Hepatocyte (in vitro differentiated cells): ENCODE data around the gene ARL6IP5. TPM values are rescaled to one million over a fixed set of nuclear protein-coding genes. Genes with fewer than 3 reads are reported as not detected.

Source experiments
- DNase-seq: peaks from one replicate; pipeline ENCODE4 v3.0.0-alpha.2; 2016; ENCODE audit warnings: low spot score
- H2AFZ ChIP-seq: fragments of 200-600 bp; sonication (generic); 2 replicates; pipeline ENCODE4 v1.6.0; 2016; ENCODE audit warnings: antibody characterized with exemption, mild to moderate bottlenecking
- H3K27ac ChIP-seq: fragments of 200-600 bp; sonication (generic); 2 replicates; pipeline ENCODE4 v1.5.1; 2016; ENCODE audit warnings: mild to moderate bottlenecking
- H3K27me3 ChIP-seq: fragments of 200-600 bp; sonication (generic); 2 replicates; pipeline ENCODE4 v1.6.1; 2016
- H3K36me3 ChIP-seq: fragments of 200-600 bp; sonication (generic); replicated peaks from 2 replicates; pipeline ENCODE4 v1.5.1; 2016; ENCODE audit warnings: low read depth; ENCODE audit not compliant: insufficient read depth
- H3K4me1 ChIP-seq: fragments of 200-600 bp; sonication (generic); 2 replicates; pipeline ENCODE4 v1.5.1; 2016; ENCODE audit warnings: mild to moderate bottlenecking, moderate library complexity; ENCODE audit not compliant: insufficient read depth
- H3K4me2 ChIP-seq: fragments of 200-600 bp; sonication (generic); 2 replicates; pipeline ENCODE4 v1.6.0; 2016
- H3K4me3 ChIP-seq: fragments of 200-600 bp; sonication (generic); 2 replicates; pipeline ENCODE4 v1.5.1; 2016; ENCODE audit warnings: mild to moderate bottlenecking
- H3K79me2 ChIP-seq: fragments of 200-600 bp; sonication (generic); 2 replicates; pipeline ENCODE4 v1.6.0; 2017; ENCODE audit warnings: mild to moderate bottlenecking
- H3K9me2 ChIP-seq: fragments of 200-600 bp; sonication (generic); replicated peaks from 2 replicates; pipeline ENCODE4 v1.6.0; 2017; ENCODE audit warnings: mild to moderate bottlenecking; ENCODE audit not compliant: insufficient read depth
- H3K9me3 ChIP-seq: fragments of 200-600 bp; sonication (generic); 2 replicates; pipeline ENCODE4 v1.5.1; 2016; ENCODE audit warnings: low read depth, mild to moderate bottlenecking
- H4K20me1 ChIP-seq: fragments of 200-600 bp; sonication (generic); 2 replicates; pipeline ENCODE4 v1.6.0; 2016; ENCODE audit warnings: mild to moderate bottlenecking; ENCODE audit not compliant: insufficient read depth, poor library complexity, severe bottlenecking
- CTCF ChIP-seq: fragments of 200-600 bp; sonication (generic); IDR thresholded peaks from 2 replicates; pipeline ENCODE4 v1.5.1; 2016; ENCODE audit warnings: antibody characterized with exemption, mild to moderate bottlenecking; ENCODE audit not compliant: poor library complexity
- EZH2 ChIP-seq: fragments of 200-600 bp; sonication (generic); IDR thresholded peaks from 2 replicates; pipeline ENCODE4 v1.6.1; 2016; ENCODE audit warnings: antibody characterized with exemption, mild to moderate bottlenecking, borderline replicate concordance
- EZH2phosphoT487 ChIP-seq: fragments of 200-600 bp; sonication (generic); IDR thresholded peaks from one replicate; pipeline ENCODE4 v1.6.1; 2018; ENCODE audit warnings: antibody characterized with exemption, mild to moderate bottlenecking, low read depth, moderate library complexity; ENCODE audit not compliant: unreplicated experiment, severe bottlenecking
- WGBS: methylation state at CpG from one replicate; pipeline ENCODE4 v1.1.6; 2016; ENCODE audit warnings: low lambda C conversion rate; ENCODE audit errors: missing lambda C conversion rate; 5-methylcytosine and 5-hydroxymethylcytosine counted together
- polyA plus RNA-seq: library from polyadenylated mRNA; unstranded; fragments of >200 nt; fragmentation: Nextera tagmentation; extraction: Ambion mirVana; gene quantifications from 2 replicates; pipeline ENCODE4 v1.2.1, GENCODE V29; 2016
- total RNA-seq: library from RNA; depleted of rRNA; stranded (reverse); fragments of >200 nt; gene quantifications from 2 replicates; pipeline ENCODE4 v1.2.3, GENCODE V29; 2014

The ARL6IP5 gene
- total and polyA plus RNA-seq, 2 experiments from 2014 or later: 72.2 to 103 TPM

GRCh38 chr3:69051756-69052471 lies 32.8 kb upstream of the ARL6IP5 start, which contains the start of gene TMF1:
Gene TMF1, minus strand, starts transcription at chr3:69052333. Its CDS starts 247 bp downstream, at chr3:69052086.
- Histone ChIP-seq H3K9me3 (no peaks in the 10 kb centered on the region), H4K20me1 (peaks cover 34% of the 10 kb centered on the region), H3K4me1 (peaks cover 16% of the 10 kb centered on the region), H2AFZ (peak within 1 kb of the TSS; percentile 80), H3K4me2 (peak within 1 kb of the TSS; percentile 86), H3K9me2 (no peaks in the 10 kb centered on the region), H3K79me2 (peaks cover 46% of the 10 kb centered on the region), H3K36me3 (no peaks in the 10 kb centered on the region), H3K27me3 (no peaks in the 10 kb centered on the region), H3K27ac (peak within 1 kb of the TSS; percentile 96), H3K4me3 (peak within 1 kb of the TSS; percentile 60)
- peak; percentile 100 for DNase-seq
- WGBS: 1% methylated on average over 45 of the region's 45 CpGs
- no peak for TF ChIP-seq CTCF
- TF ChIP-seq EZH2phosphoT487: no peak
- no peak for TF ChIP-seq EZH2

GRCh38 chr3:69052472-69052898 lies 32.3 kb upstream of the ARL6IP5 start:
- Histone ChIP-seq H4K20me1 (peaks cover 30% of the 10 kb centered on the region), H3K27me3 (no peaks in the 10 kb centered on the region), H3K36me3 (no peaks in the 10 kb centered on the region), H3K4me2 (peak overlapping the region; percentile 77), H3K4me1 (peaks cover 16% of the 10 kb centered on the region), H3K9me2 (no peaks in the 10 kb centered on the region), H2AFZ (peak overlapping the region; percentile 80), H3K79me2 (peaks cover 41% of the 10 kb centered on the region), H3K27ac (peak overlapping the region; percentile 96), H3K4me3 (peak overlapping the region; percentile 41), H3K9me3 (no peaks in the 10 kb centered on the region)
- WGBS: 9% methylated on average over 9 of the region's 9 CpGs
- no peak for DNase-seq
- TF ChIP-seq EZH2 (no peak), EZH2phosphoT487 (no peak), CTCF (no peak)

GRCh38 chr3:69058180-69058946 lies 26.4 kb upstream of the ARL6IP5 start:
- no peaks in the 10 kb centered on the region for H3K9me3 ChIP-seq
- H3K9me2 ChIP-seq: no peaks in the 10 kb centered on the region
- TF ChIP-seq EZH2phosphoT487 (no peak), EZH2 (no peak)
- H3K36me3 ChIP-seq: no peaks in the 10 kb centered on the region
- no peak for DNase-seq
- no peaks in the 10 kb centered on the region for H3K27me3 ChIP-seq
- no peak overlapping the region for H2AFZ ChIP-seq
- no peaks in the 10 kb centered on the region for H3K79me2 ChIP-seq
- H3K4me3 ChIP-seq: no peak overlapping the region
- H3K4me1 ChIP-seq: no peaks in the 10 kb centered on the region
- 95% methylated on average over 3 of the region's 3 CpGs for WGBS
- no peak overlapping the region for H3K4me2 ChIP-seq
- H4K20me1 ChIP-seq: no peaks in the 10 kb centered on the region
- H3K27ac ChIP-seq: no peak overlapping the region

GRCh38 chr3:69058947-69059224 lies 25.9 kb upstream of the ARL6IP5 start:
- 99% methylated on average over 2 of the region's 2 CpGs for WGBS
- TF ChIP-seq EZH2: no peak
- no peak for TF ChIP-seq EZH2phosphoT487
- no peak for TF ChIP-seq CTCF
- Histone ChIP-seq H3K9me2 (no peaks in the 10 kb centered on the region), H4K20me1 (no peaks in the 10 kb centered on the region), H3K27me3 (no peaks in the 10 kb centered on the region), H3K9me3 (no peaks in the 10 kb centered on the region), H3K79me2 (no peaks in the 10 kb centered on the region), H3K4me3 (no peak overlapping the region), H3K27ac (no peak overlapping the region), H3K4me2 (no peak overlapping the region), H2AFZ (no peak overlapping the region), H3K4me1 (no peaks in the 10 kb centered on the region), H3K36me3 (no peaks in the 10 kb centered on the region)
- DNase-seq: no peak
